ENCODE results near the gene KCNE1. TPM values are rescaled to one million over a fixed set of nuclear protein-coding genes. Genes with fewer than 3 reads are reported as not detected.
A peak's percentile ranks its signal among the peaks of the same experiment; 100 is the strongest.

KCNE1 gene
- total and polyA plus RNA-seq, 2 of the 4 experiments (the other 2 are of a cell fraction), result 0.46 to 0.90 TPM

DNA sequence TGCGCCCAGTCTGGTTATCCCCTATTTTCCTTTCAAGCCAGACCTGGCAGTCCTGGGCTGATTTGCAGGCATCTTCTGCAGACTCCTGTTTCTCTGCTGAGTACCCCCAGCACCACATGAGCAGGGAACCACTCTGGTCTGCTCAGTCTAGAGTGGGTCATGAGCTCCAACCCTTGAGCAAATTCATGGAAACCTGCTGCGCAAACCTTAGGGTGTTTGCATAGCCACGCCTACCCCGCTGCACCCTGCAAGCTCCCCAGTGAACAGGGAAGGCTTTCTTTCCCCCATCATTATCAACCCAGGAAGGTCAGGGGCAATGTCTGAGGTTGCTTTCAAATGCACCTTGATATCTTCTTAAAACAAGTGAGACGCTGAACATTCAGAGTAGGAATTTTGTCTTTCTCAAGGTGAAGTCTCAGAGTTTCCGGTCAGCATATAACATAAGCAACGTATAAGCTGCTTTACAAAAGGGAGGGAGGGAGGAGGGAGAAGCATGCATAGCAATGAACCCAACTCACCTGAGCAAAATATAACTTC, 11.1 kb upstream of the KCNE1 start:
- Histone ChIP-seq H3K4me3 (ENCODE audit: insufficient read depth, low read depth, low read length) (no peak overlapping the region), H2AK9ac (replicated peaks; ENCODE audit: low read depth, low read length, poor library complexity) (no peak overlapping the region), H3K56ac (ENCODE audit: extremely low read depth, insufficient read depth, low read length) (no peak overlapping the region), H3K4me1 (ENCODE audit: control insufficient read depth, insufficient read depth, low read length) (peaks cover 16% of the 10 kb centered on the region), H2BK20ac (ENCODE audit: low read depth, low read length) (no peak overlapping the region), H3K14ac (replicated peaks; ENCODE audit: low read depth, low read length) (0 out of 2 replicates have a peak overlapping the region, but pooled peaks have one; percentile 16), H4K8ac (ENCODE audit: low read depth in 2 of 2, low read length in 2 of 2) (no peak overlapping the region; a peak in 1 of 4 replicates), H3K27ac (ENCODE audit: insufficient read depth, low read length) (no peak overlapping the region), H3K9ac (ENCODE audit: low read depth, low read length) (no peak overlapping the region), H4K5ac (ENCODE audit: low read depth, low read length) (no peak overlapping the region), H2BK15ac (ENCODE audit: low read depth, low read length) (no peak overlapping the region), H4K20me1 (ENCODE audit: insufficient read depth, low read length) (peaks cover 50% of the 10 kb centered on the region), H3K36me3 (ENCODE audit: control insufficient read depth, insufficient read depth, low read length) (peaks cover 45% of the 10 kb centered on the region), H3K9me3 (ENCODE audit: control insufficient read depth, insufficient read depth, low read length) (no peaks in the 10 kb centered on the region), H3K79me1 (ENCODE audit: low read depth in 1 of 2, low read length in 2 of 2) (peaks cover 20 to 58% of the 10 kb centered on the region in 2 experiments), H2AFZ (replicated peaks; ENCODE audit: low read length, poor library complexity) (no peak overlapping the region), H2AK5ac (ENCODE audit: low read depth, low read length) (no peak overlapping the region), H2BK120ac (ENCODE audit: low read depth, low read length) (no peak overlapping the region), H3K9me1 (ENCODE audit: insufficient read depth, low read length) (peaks cover 16% of the 10 kb centered on the region), H4K91ac (ENCODE audit: insufficient read depth, low read depth, low read length) (no peak overlapping the region), H3K18ac (ENCODE audit: low read depth, low read length) (no peak overlapping the region), H3K4ac (ENCODE audit: low read depth, low read length) (no peak overlapping the region), H2BK5ac (ENCODE audit: low read depth, low read length, poor library complexity, severe bottlenecking) (no peak overlapping the region), H3K23ac (ENCODE audit: low read depth, low read length) (peak overlapping the region; percentile 40; the same call in 1 of the 2 replicates), H3K27me3 (ENCODE audit: control insufficient read depth, insufficient read depth, low read length) (no peaks in the 10 kb centered on the region), H3K4me2 (ENCODE audit: low read depth, low read length) (peak overlapping the region; percentile 11; the same call in 1 of the 2 replicates)
- in situ Hi-C loops (cut with MboI; ENCODE audit: low sequenced_read_pairs) (loop anchor here (5.0 kb wide), 1 partner anchor 64 kb away; no protein-coding TSS in a partner anchor), dilution Hi-C loops (cut with HindIII; ENCODE audit: low sequenced_read_pairs, unreplicated experiment) (no loop called here), intact Hi-C loops (cut with micrococcal nuclease) (no loop called here)
- BruUV-seq (replicated peaks), result no TSS peak
- ChIA-PET CTCF (interaction anchor here (0.9 to 1.7 kb wide), 2 partner anchors 20 to 80 kb away, joined by 3 to 8 read pairs; no protein-coding TSS in a partner anchor), POLR2A (ENCODE audit: unreplicated experiment) (no interaction called here)
- DNase-seq (no peak), ATAC-seq (ENCODE audit: low read depth) (no peak)
- TF ChIP-seq MXI1 (IDR thresholded peaks at IDR 0.05; ENCODE audit: borderline replicate concordance, low read depth, low read length) (no peak), MAFK (IDR thresholded peaks at IDR 0.05; ENCODE audit: low read depth, low read length) (no peak), POLR2A (IDR thresholded peaks at IDR 0.05; ENCODE audit: low read depth, low read length) (no peak), MAZ (IDR thresholded peaks at IDR 0.05; ENCODE audit: borderline replicate concordance, low read depth, low read length) (no peak), FOS (IDR thresholded peaks at IDR 0.05; ENCODE audit: low read depth, low read length) (no peak), CHD1 (IDR thresholded peaks at IDR 0.05; ENCODE audit: low read depth, low read length) (no peak), SMC3 (IDR thresholded peaks at IDR 0.05; ENCODE audit: low read depth, low read length) (no peak), RAD21 (IDR thresholded peaks at IDR 0.05; ENCODE audit: low read length) (no peak), NFE2L2 (IDR thresholded peaks at IDR 0.05; ENCODE audit: low read depth, low read length) (no peak), RCOR1 (IDR thresholded peaks at IDR 0.05; ENCODE audit: insufficient replicate concordance, low read length) (no peak), RFX5 (IDR thresholded peaks at IDR 0.05; ENCODE audit: low read depth, low read length) (no peak), BHLHE40 (IDR thresholded peaks at IDR 0.05; ENCODE audit: low read depth, low read length) (no peak), CEBPB (IDR thresholded peaks at IDR 0.05; ENCODE audit: low read depth, low read length) (no peak)
- TF ChIP-seq, protein P1, sequence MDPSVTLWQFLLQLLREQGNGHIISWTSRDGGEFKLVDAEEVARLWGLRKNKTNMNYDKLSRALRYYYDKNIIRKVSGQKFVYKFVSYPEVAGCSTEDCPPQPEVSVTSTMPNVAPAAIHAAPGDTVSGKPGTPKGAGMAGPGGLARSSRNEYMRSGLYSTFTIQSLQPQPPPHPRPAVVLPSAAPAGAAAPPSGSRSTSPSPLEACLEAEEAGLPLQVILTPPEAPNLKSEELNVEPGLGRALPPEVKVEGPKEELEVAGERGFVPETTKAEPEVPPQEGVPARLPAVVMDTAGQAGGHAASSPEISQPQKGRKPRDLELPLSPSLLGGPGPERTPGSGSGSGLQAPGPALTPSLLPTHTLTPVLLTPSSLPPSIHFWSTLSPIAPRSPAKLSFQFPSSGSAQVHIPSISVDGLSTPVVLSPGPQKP (IDR thresholded peaks at IDR 0.05; ENCODE audit: borderline replicate concordance, low read depth, low read length), result no peak
- TF ChIP-seq, protein P2, sequence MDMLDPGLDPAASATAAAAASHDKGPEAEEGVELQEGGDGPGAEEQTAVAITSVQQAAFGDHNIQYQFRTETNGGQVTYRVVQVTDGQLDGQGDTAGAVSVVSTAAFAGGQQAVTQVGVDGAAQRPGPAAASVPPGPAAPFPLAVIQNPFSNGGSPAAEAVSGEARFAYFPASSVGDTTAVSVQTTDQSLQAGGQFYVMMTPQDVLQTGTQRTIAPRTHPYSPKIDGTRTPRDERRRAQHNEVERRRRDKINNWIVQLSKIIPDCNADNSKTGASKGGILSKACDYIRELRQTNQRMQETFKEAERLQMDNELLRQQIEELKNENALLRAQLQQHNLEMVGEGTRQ (IDR thresholded peaks at IDR 0.05; ENCODE audit: low read depth, low read length), result no peak
- TF ChIP-seq, protein P3, sequence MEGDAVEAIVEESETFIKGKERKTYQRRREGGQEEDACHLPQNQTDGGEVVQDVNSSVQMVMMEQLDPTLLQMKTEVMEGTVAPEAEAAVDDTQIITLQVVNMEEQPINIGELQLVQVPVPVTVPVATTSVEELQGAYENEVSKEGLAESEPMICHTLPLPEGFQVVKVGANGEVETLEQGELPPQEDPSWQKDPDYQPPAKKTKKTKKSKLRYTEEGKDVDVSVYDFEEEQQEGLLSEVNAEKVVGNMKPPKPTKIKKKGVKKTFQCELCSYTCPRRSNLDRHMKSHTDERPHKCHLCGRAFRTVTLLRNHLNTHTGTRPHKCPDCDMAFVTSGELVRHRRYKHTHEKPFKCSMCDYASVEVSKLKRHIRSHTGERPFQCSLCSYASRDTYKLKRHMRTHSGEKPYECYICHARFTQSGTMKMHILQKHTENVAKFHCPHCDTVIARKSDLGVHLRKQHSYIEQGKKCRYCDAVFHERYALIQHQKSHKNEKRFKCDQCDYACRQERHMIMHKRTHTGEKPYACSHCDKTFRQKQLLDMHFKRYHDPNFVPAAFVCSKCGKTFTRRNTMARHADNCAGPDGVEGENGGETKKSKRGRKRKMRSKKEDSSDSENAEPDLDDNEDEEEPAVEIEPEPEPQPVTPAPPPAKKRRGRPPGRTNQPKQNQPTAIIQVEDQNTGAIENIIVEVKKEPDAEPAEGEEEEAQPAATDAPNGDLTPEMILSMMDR (conservative IDR thresholded peaks at IDR 0.05; ENCODE audit: low read depth, low read length), result no peak
- WGBS, 2 experiments (ENCODE audit: extremely low coverage in 2 of 2, insufficient read length in 1 of 2), result no CpG with 5 or more reads among the region's 7 CpGs
